Measurements from ENCODE around the gene TRIO.

- no peak for TF ChIP-seq CTCF (conservative IDR thresholded peaks at IDR 0.05; ENCODE audit: low read depth, low read length)
- no peak for TF ChIP-seq EZH2 (IDR thresholded peaks at IDR 0.05; ENCODE audit: low read length, unreplicated experiment)
Observed at GRCh38 chr5:14501353-14502293, 358.5 kb downstream of the TRIO start.
